HG03039 (cell line): ENCODE data around the gene ORMDL3.
"Not testable (repeated sequence)": the region's sequence is repeated elsewhere in the genome, so short reads cannot be mapped to it uniquely, and the experiment has no call there.

ENCODE experiments used
- ATAC-seq: cut with Tn5 transposase; IDR thresholded peaks from one replicate; pipeline ENCODE4 v1.9.1; 2021; ENCODE audit warnings: mild to moderate bottlenecking, moderate library complexity; ENCODE audit not compliant: unreplicated experiment

Gene ORMDL3

DNA sequence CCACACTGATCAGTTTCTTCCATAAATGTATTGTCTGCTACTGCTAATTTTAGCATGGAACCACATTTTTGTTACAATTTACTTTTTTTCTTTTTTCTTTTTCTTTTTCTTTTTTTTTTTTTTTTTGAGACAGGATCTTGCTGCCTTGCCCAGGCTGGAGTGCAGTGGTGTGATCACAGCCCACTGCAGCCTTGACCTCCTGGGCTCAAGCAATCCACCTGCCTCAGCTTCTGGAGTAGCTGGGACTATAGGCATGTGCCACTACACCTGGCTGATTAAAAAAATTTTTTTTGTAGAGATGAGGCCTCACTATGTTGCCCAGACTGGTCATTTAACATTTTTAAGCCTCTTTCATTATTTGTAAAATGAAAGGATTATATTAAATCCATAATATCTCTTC, 40.3 kb downstream of the ORMDL3 start:
- ATAC-seq: no peak

- ATAC-seq: not testable (repeated sequence)
Observed at GRCh38 chr17:39886102-39886501, 41.3 kb downstream of the ORMDL3 start.

- ATAC-seq: no peak
Observed at GRCh38 chr17:39872751-39873150, 54.6 kb downstream of the ORMDL3 start.

DNA sequence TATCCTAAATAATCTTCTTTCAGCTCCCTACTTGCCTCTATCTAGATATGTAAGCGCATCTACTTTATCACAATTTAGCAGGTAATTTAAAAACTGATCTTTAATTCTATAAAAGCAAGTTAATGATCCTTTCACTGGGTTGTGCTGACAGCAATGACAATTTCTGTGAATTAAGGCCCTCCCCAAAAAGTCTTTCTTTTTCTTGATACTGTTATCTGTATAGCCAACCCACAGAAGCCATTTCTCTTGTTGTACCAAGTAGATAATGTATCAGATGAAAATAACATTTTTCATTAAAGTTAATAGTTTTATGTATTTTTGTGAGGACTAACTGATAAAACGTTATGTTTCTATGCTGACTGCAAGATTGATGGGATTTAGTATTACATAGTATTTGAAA, 55.6 kb downstream of the ORMDL3 start:
- no peak for ATAC-seq
